Retinal pigment epithelial cell (primary cell): ENCODE measurements around the gene WDR37.

Source experiments
- DNase-seq: peaks from one replicate; pipeline ENCODE4 v3.0.0-alpha.2; 2010; ENCODE audit warnings: low read depth
- H3K4me3 ChIP-seq: 2 replicates; pipeline ENCODE4 v1.5.1; 2011; ENCODE audit warnings: mild to moderate bottlenecking, low read length, control low read depth, moderate library complexity
- TF ChIP-seq, protein P1 (sequence below): conservative IDR thresholded peaks from 2 replicates; pipeline ENCODE4 v1.5.1; 2011; ENCODE audit warnings: low read depth, low read length, control low read depth, inconsistent platforms

The WDR37 gene

DNA sequence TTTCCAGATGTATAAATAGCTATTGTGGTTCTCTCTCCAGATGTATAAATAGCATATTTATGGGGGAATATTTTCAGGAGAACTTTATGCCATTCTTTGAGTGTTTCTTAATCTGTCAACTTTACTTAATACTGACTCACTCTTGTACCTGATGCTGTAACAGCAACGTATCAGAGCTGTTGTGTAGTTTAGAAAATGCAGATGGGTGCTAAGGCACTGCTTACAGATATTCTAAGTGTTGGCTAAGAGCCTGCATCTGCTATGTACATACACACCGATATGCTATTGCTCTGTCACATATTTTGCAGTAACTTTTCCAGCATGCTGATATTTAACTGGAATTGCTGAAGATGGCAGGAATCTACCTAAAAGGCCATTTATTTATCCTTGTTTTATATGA is 71.9 kb downstream of the WDR37 start:
- no peak overlapping the region for H3K4me3 ChIP-seq
- TF ChIP-seq, protein P1, sequence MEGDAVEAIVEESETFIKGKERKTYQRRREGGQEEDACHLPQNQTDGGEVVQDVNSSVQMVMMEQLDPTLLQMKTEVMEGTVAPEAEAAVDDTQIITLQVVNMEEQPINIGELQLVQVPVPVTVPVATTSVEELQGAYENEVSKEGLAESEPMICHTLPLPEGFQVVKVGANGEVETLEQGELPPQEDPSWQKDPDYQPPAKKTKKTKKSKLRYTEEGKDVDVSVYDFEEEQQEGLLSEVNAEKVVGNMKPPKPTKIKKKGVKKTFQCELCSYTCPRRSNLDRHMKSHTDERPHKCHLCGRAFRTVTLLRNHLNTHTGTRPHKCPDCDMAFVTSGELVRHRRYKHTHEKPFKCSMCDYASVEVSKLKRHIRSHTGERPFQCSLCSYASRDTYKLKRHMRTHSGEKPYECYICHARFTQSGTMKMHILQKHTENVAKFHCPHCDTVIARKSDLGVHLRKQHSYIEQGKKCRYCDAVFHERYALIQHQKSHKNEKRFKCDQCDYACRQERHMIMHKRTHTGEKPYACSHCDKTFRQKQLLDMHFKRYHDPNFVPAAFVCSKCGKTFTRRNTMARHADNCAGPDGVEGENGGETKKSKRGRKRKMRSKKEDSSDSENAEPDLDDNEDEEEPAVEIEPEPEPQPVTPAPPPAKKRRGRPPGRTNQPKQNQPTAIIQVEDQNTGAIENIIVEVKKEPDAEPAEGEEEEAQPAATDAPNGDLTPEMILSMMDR, result no peak
- DNase-seq, result no peak

GRCh38 chr10:1128649-1129048 is 72.5 kb downstream of the WDR37 start:
- DNase-seq, result no peak
- TF ChIP-seq, protein P1, result no peak

DNA sequence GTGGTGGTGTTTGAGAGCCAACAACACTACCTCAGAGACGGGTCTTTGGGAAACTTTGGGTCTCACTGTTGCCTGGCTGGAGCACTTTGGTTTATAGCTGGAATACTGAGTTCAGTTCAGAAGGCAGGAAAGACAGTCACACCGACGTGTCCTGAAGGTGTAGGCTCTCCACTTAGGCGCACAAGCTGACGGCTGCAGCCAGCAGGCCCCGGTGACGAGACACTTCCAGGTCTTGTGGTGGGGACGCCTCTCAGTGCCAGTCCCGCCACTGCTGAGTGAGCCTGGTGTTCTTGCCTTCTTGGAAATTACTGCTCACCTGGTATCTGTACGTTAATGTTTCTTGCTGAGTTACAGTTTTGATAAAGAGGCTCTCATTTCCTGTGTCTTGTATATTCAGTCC is 74.0 kb downstream of the WDR37 start:
- TF ChIP-seq, protein P1, result no peak
- no peak for DNase-seq
- H3K4me3 ChIP-seq, result no peak overlapping the region

More at GRCh38 chr10:1128649-1129048, 72.5 kb downstream of the WDR37 start:
- no peak overlapping the region for H3K4me3 ChIP-seq

DNA sequence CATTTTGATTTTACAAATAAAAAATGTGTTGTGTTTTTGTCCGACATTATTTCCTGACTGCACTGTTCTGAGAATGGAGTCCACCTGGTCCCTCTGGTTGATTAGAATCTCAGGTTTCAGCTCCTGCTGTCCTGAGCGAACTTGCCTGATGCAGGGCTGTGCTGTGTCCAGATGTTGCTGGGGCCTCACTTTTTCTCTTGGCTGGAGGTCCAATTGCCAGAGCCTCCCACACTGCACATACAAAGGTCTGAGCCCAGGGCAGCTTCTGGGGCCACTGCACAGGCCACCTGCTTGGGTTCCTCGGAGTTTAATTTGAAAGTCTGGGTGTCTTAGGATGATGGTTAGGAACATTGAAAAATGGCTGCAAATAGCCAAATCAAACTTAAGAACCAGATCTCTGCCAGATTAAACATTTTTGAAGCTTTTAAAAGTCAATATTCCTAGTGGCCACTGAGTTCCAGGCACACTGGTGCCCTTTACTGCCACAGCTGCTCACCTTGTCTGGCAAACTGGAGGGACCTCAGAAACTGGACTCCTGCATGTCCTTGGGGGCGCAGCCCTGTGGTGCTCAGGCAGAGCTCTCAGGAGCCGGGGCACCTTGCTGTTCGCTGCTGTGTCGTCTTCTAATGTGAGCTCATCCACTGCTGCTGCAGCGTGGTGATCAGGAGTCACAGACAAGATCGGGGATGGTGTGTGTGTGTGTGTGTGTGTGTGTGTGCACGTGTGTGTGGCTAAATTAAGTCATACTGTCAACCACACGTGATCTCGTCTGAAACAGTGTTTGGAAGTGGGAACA is 75.0 kb downstream of the WDR37 start:
- H3K4me3 ChIP-seq, result no peak overlapping the region
- TF ChIP-seq, protein P1, result no peak
- no peak for DNase-seq

DNA sequence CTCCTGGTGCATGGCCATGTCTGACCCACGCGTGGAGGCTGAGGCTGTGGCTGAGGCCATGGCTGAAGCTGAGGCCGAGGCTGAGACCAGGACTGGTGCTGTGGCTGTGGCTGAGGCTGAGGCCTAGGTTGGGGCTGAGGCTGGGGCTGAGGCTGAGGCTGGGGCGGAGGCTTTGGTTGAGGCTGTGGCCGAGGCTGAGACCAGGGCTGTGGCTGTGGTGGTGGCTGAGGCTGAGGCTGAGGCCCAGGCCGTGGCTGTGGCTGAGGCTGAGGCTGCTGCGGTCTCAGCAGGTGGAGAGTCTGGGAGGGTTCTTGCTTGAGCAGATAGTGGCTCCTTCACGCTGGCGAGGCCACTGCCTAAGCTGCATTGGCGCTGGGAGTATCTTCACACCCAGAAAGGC is 76.4 kb downstream of the WDR37 start:
- DNase-seq, result no peak
- no peak overlapping the region for H3K4me3 ChIP-seq
- TF ChIP-seq, protein P1, result no peak

GRCh38 chr10:1133495-1134045 is 77.4 kb downstream of the WDR37 start:
- TF ChIP-seq, protein P1, result no peak
- no peak overlapping the region for H3K4me3 ChIP-seq
- DNase-seq, result no peak

DNA sequence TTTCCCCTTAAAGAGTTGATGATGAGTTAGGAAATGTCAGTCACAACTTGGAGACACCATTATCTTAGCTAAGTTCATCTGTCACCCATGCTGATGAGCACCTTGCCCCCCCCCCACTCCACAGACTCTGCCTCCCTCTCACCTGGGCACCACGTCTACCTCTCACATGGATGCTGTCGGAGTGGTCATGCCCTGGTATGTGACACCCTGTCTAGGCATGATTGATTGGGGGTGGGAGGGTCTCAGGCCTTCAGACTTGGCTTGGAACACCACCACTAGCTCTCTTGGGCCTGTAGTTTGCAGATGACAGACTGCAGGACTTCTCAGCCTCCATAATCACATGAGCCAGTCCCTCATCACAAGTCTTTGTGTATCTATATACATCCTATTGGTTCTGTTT is 78.0 kb downstream of the WDR37 start:
- TF ChIP-seq, protein P1, result no peak
- DNase-seq, result no peak
- no peak overlapping the region for H3K4me3 ChIP-seq
